Neutrophil (primary cell): ENCODE results near the gene CCDC14.

Experiments used
- H3K27ac ChIP-seq: fragments of 200-600 bp; sonication (generic); 2 replicates; pipeline ENCODE4 v1.5.1; 2016; ENCODE audit warnings: mild to moderate bottlenecking, moderate library complexity
- H3K27me3 ChIP-seq: fragments of 200-600 bp; sonication (generic); 2 replicates; pipeline ENCODE4 v1.6.0; 2016; ENCODE audit warnings: mild to moderate bottlenecking
- H3K36me3 ChIP-seq: fragments of 200-600 bp; sonication (generic); 2 replicates; pipeline ENCODE4 v1.5.1; 2017
- H3K4me1 ChIP-seq, 2 experiments: fragments of 200-600 bp in 1 of 2; sonication (generic) in 1 of 2; 1 replicate in 1 of 2; 2 replicates in 1 of 2; pipeline versions ENCODE4 v1.5.1 to v1.6.1; 2013 to 2016; ENCODE audit warnings: low read depth in 1 of 2, low read length in 1 of 2, mild to moderate bottlenecking in 1 of 2, moderate library complexity in 1 of 2; ENCODE audit not compliant: control insufficient read depth in 1 of 2, insufficient read depth in 1 of 2
- H3K4me3 ChIP-seq, 2 experiments: fragments of 200-600 bp in 1 of 2; sonication (generic) in 1 of 2; 1 replicate in 1 of 2; 2 replicates in 1 of 2; pipeline ENCODE4 v1.5.1; 2013 to 2016; ENCODE audit warnings: low read depth in 1 of 2, low read length in 1 of 2, mild to moderate bottlenecking in 1 of 2, moderate library complexity in 1 of 2
- H3K9me3 ChIP-seq: fragments of 200-600 bp; sonication (generic); 2 replicates; pipeline ENCODE4 v1.5.1; 2016
- TF ChIP-seq, protein P1 (sequence below): fragments of 200-600 bp; sonication (generic); IDR thresholded peaks from 2 replicates; pipeline ENCODE4 v1.5.1; 2016; ENCODE audit warnings: antibody characterized with exemption

Gene CCDC14

GRCh38 chr3:123914829-123915228, 46.2 kb downstream of the CCDC14 start:
- TF ChIP-seq, protein P1, sequence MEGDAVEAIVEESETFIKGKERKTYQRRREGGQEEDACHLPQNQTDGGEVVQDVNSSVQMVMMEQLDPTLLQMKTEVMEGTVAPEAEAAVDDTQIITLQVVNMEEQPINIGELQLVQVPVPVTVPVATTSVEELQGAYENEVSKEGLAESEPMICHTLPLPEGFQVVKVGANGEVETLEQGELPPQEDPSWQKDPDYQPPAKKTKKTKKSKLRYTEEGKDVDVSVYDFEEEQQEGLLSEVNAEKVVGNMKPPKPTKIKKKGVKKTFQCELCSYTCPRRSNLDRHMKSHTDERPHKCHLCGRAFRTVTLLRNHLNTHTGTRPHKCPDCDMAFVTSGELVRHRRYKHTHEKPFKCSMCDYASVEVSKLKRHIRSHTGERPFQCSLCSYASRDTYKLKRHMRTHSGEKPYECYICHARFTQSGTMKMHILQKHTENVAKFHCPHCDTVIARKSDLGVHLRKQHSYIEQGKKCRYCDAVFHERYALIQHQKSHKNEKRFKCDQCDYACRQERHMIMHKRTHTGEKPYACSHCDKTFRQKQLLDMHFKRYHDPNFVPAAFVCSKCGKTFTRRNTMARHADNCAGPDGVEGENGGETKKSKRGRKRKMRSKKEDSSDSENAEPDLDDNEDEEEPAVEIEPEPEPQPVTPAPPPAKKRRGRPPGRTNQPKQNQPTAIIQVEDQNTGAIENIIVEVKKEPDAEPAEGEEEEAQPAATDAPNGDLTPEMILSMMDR = no peak
- no peak overlapping the region for H3K4me3 ChIP-seq
- H3K27ac ChIP-seq = no peak overlapping the region
- H3K4me1 ChIP-seq = no peaks in the 10 kb centered on the region
- H3K36me3 ChIP-seq = peaks cover 17% of the 10 kb centered on the region
- H3K27me3 ChIP-seq = no peaks in the 10 kb centered on the region
- peaks cover 2% of the 10 kb centered on the region for H3K9me3 ChIP-seq

GRCh38 chr3:123909785-123910184, 51.2 kb downstream of the CCDC14 start:
- Histone ChIP-seq H3K4me3 (no peak overlapping the region), H3K9me3 (no peaks in the 10 kb centered on the region), H3K27me3 (no peaks in the 10 kb centered on the region), H3K4me1 (no peaks in the 10 kb centered on the region), H3K27ac (no peak overlapping the region), H3K36me3 (peaks cover 2% of the 10 kb centered on the region)
- TF ChIP-seq, protein P1 = no peak

- no peak overlapping the region for H3K27ac ChIP-seq
- no peaks in the 10 kb centered on the region for H3K9me3 ChIP-seq
- H3K4me1 ChIP-seq = no peaks in the 10 kb centered on the region
- TF ChIP-seq, protein P1 = no peak
- no peak overlapping the region for H3K4me3 ChIP-seq
- H3K36me3 ChIP-seq = no peaks in the 10 kb centered on the region
- no peaks in the 10 kb centered on the region for H3K27me3 ChIP-seq
These were observed 53.3 kb downstream of the CCDC14 start for GRCh38 chr3:123907720-123908119.

DNA sequence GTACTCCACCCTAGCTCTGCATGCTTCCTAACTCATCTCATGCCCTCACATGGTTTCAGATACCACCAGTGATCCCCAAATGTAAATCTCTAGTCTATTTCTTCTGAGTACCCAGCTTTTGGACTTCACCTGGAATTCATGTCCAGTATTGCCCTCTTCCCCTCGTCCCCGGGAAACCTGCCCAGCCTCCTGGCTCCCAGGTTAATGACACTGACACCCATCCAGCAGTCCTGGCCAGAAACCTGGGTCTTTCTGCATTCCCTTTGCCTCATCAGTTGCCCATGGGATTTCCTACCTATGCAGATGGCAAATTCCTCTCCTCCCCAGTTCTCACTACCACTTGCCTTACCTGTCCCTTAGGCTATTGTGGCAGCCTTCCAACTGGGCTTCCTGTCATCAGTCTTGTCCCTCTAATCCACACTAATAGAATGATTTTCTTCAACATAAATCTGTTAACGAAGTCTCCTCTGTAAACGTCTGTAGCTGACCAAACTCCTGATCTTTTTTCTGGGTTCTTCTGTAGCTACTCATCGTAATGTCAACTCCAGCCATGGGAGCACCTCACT, 61.6 kb downstream of the CCDC14 start:
- Histone ChIP-seq H3K27ac (no peak overlapping the region), H3K4me1 (no peaks in the 10 kb centered on the region), H3K27me3 (no peaks in the 10 kb centered on the region), H3K36me3 (no peaks in the 10 kb centered on the region), H3K9me3 (no peaks in the 10 kb centered on the region), H3K4me3 (no peak overlapping the region)
- TF ChIP-seq, protein P1 = no peak

DNA sequence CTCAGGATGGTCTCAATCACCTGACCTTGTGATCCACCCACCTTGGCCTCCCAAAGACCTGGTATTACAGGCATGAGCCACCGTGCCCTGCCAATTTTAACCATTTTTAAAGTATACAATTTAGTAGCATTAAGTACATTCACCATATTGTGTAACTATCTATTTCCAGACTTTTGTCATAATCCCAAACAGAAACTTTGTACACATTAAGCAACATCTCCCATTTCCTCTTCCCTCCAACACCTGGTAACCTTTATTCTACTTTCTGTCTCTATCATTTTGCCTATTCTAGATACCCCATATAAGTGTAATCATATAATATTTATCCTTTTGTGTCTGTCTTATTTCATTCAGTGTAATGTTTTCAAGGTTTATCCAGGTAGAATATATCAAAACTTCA, 68.0 kb downstream of the CCDC14 start:
- H3K4me3 ChIP-seq = no peak overlapping the region

More for the DNA sequence above, 68.0 kb downstream of the CCDC14 start:
- Histone ChIP-seq H3K27ac (no peak overlapping the region), H3K36me3 (no peaks in the 10 kb centered on the region), H3K9me3 (peaks cover 3% of the 10 kb centered on the region), H3K27me3 (no peaks in the 10 kb centered on the region), H3K4me1 (no peaks in the 10 kb centered on the region)
- TF ChIP-seq, protein P1 = no peak
